SK-N-SH (cell line): ENCODE data around the gene TMEM98. TPM values are rescaled to one million over a fixed set of nuclear protein-coding genes. Genes with fewer than 3 reads are reported as not detected.

Experiments
- CTCF ChIA-PET: fragments of 300-600, 350-600 bp; formaldehyde crosslinking; extraction: SDS; loops from one replicate; lab custom pipeline; 2021; lab: Yijun Ruan, JAX
- POLR2A ChIA-PET: fragments of 350-600 bp; sonication (Branson Sonifier 250); formaldehyde crosslinking; extraction: SDS; loops from one replicate; lab custom pipeline; 2020; ENCODE audit warnings: antibody characterized with exemption, inconsistent platforms; lab: Yijun Ruan, JAX
- DNase-seq: peaks from one replicate; pipeline ENCODE4 v3.0.0; 2012
- H2AFZ ChIP-seq: fragments of 200-600 bp; sonication (generic); 2 replicates; pipeline ENCODE4 v1.8.1; 2016; ENCODE audit warnings: antibody characterized with exemption, mild to moderate bottlenecking, low read depth
- H3F3A ChIP-seq: fragments of 200-600 bp; sonication (generic); replicated peaks from 2 replicates; pipeline ENCODE3; 2016; ENCODE audit warnings: antibody characterized with exemption, mild to moderate bottlenecking; ENCODE audit not compliant: insufficient read depth
- H3K27ac ChIP-seq, 2 experiments: fragments of 200-500 bp in 1 of 2; fragments of 200-600 bp in 1 of 2; sonication (Bioruptor generic) in 1 of 2; sonication (generic), shearing (Covaris generic) in 1 of 2; 2 replicates each; pipeline versions ENCODE4 v1.5.1 to v1.6.1; 2014 to 2016; ENCODE audit warnings: low read depth in 2 of 2, inconsistent platforms in 1 of 2, low read length in 1 of 2, mild to moderate bottlenecking in 1 of 2, mixed read lengths in 1 of 2
- H3K27me3 ChIP-seq: fragments of 200-600 bp; sonication (generic), shearing (Covaris generic); 2 replicates; pipeline ENCODE4 v1.6.1; 2016; ENCODE audit warnings: mixed run types; ENCODE audit not compliant: insufficient read depth
- H3K36me3 ChIP-seq, 2 experiments: fragments of 200-500 bp in 1 of 2; fragments of 200-600 bp in 1 of 2; sonication (Bioruptor generic) in 1 of 2; sonication (generic) in 1 of 2; replicated peaks in 1 of 2; 2 replicates each; pipeline versions ENCODE3 to v1.5.1; 2014 to 2016; ENCODE audit warnings: low read length in 1 of 2, mild to moderate bottlenecking in 1 of 2; ENCODE audit not compliant: insufficient read depth in 2 of 2, control insufficient read depth in 1 of 2
- H3K4me1 ChIP-seq, 2 experiments: fragments of 200-500 bp in 1 of 2; fragments of 200-600 bp in 1 of 2; sonication (Bioruptor generic) in 1 of 2; sonication (generic), shearing (Covaris generic) in 1 of 2; 2 replicates each; pipeline versions ENCODE4 v1.5.1 to v1.6.1; 2014 to 2016; ENCODE audit warnings: low read depth in 1 of 2, low read length in 1 of 2, mixed run types in 1 of 2; ENCODE audit not compliant: insufficient read depth in 2 of 2, control insufficient read depth in 1 of 2
- H3K4me2 ChIP-seq: fragments of 200-600 bp; sonication (generic), shearing (Covaris generic); 2 replicates; pipeline ENCODE4 v1.6.1; 2017; ENCODE audit warnings: mixed run types
- H3K4me3 ChIP-seq, 2 experiments: fragments of 200-500 bp in 1 of 2; fragments of 200-600 bp in 1 of 2; sonication (Bioruptor generic) in 1 of 2; sonication (generic), shearing (Covaris generic) in 1 of 2; 2 replicates each; pipeline versions ENCODE4 v1.5.1 to v1.8.1; 2014 to 2016; ENCODE audit warnings: low read depth in 2 of 2, inconsistent platforms in 1 of 2, low read length in 1 of 2, mild to moderate bottlenecking in 1 of 2, mixed read lengths in 1 of 2, moderate library complexity in 1 of 2
- H3K79me2 ChIP-seq: fragments of 200-600 bp; sonication (generic); 2 replicates; pipeline ENCODE4 v1.8.1; 2017; ENCODE audit warnings: mild to moderate bottlenecking; ENCODE audit not compliant: insufficient read depth
- H3K9ac ChIP-seq: fragments of 200-600 bp; sonication (generic); 2 replicates; pipeline ENCODE4 v1.6.1; 2017; ENCODE audit warnings: mixed run types
- H3K9me2 ChIP-seq: fragments of 200-600 bp; sonication (generic); 2 replicates; pipeline ENCODE4 v1.6.1; 2017; ENCODE audit warnings: mixed run types
- H3K9me3 ChIP-seq: fragments of 200-600 bp; sonication (generic); 2 replicates; pipeline ENCODE4 v1.6.1; 2017; ENCODE audit warnings: mixed run types, mild to moderate bottlenecking, moderate library complexity
- H4K20me1 ChIP-seq: fragments of 200-600 bp; sonication (generic); 2 replicates; pipeline ENCODE4 v1.6.1; 2017; ENCODE audit warnings: mild to moderate bottlenecking, mixed run types; ENCODE audit not compliant: insufficient read depth
- CTCF ChIP-seq: fragments of 200-600 bp; sonication (generic); IDR thresholded peaks from 2 replicates; pipeline ENCODE4 v1.6.1; 2017; ENCODE audit warnings: antibody characterized with exemption, mild to moderate bottlenecking, moderate library complexity
- EP300 ChIP-seq, 2 experiments: IDR thresholded peaks; 2 replicates each; pipeline versions ENCODE4 v1.4.0 to v1.6.1; 2012; ENCODE audit warnings: borderline replicate concordance in 1 of 2, low read depth in 1 of 2, low read length in 1 of 2
- JUND ChIP-seq: IDR thresholded peaks from 2 replicates; pipeline ENCODE4 v1.4.0; 2012
- MXI1 ChIP-seq: IDR thresholded peaks from 2 replicates; pipeline ENCODE4 v1.6.1; 2012; ENCODE audit warnings: mild to moderate bottlenecking, low read depth, low read length, improper control_type of control experiment
- NRF1 ChIP-seq: IDR thresholded peaks from 2 replicates; pipeline ENCODE4 v1.6.1; 2012; ENCODE audit warnings: low read depth, mild to moderate bottlenecking, low read length
- RFX5 ChIP-seq: IDR thresholded peaks from 2 replicates; pipeline ENCODE4 v1.6.1; 2012; ENCODE audit warnings: mild to moderate bottlenecking, improper control_type of control experiment, low read length
- SIN3A ChIP-seq: IDR thresholded peaks from 2 replicates; pipeline ENCODE4 v1.6.1; 2012; ENCODE audit warnings: low read depth, mild to moderate bottlenecking, low read length, moderate library complexity, borderline replicate concordance
- TAF1 ChIP-seq: IDR thresholded peaks from 2 replicates; pipeline ENCODE4 v1.6.1; 2012; ENCODE audit warnings: low read depth, mild to moderate bottlenecking, low read length, moderate library complexity, borderline replicate concordance
- TEAD4 ChIP-seq: IDR thresholded peaks from 2 replicates; pipeline ENCODE4 v1.4.0; 2012; ENCODE audit warnings: mild to moderate bottlenecking, borderline replicate concordance; ENCODE audit not compliant: insufficient read depth
- USF2 ChIP-seq: fragments of 150-350 bp; IDR thresholded peaks from 2 replicates; pipeline ENCODE4 v1.6.1; 2017; ENCODE audit warnings: antibody characterized with exemption, low read length, low read depth, borderline replicate concordance
- WGBS: methylation state at CpG from one replicate; pipeline ENCODE4 v1.1.6; 2017; ENCODE audit warnings: low lambda C conversion rate; 5-methylcytosine and 5-hydroxymethylcytosine counted together
- polyA plus RNA-seq, 3 experiments: library from polyadenylated mRNA; depleted of rRNA; stranded (reverse); fragments of >200 nt; gene quantifications; 2 replicates each; pipeline ENCODE4 v1.2.3, GENCODE V29; 2012
- TF ChIP-seq, protein P1 (sequence below): IDR thresholded peaks from 2 replicates; pipeline ENCODE4; 2012
- TF ChIP-seq, protein P2 (sequence below): IDR thresholded peaks from 2 replicates; pipeline ENCODE4 v1.4.0; 2012; ENCODE audit warnings: low read depth, borderline replicate concordance
- TF ChIP-seq, protein P3 (sequence below): fragments of 150-350 bp; IDR thresholded peaks from 2 replicates; pipeline ENCODE4 v1.6.1; 2016; ENCODE audit warnings: mild to moderate bottlenecking, low read depth, low read length

Gene TMEM98
- polyA plus RNA-seq, 1 of the 3 experiments (the other 2 are of a cell fraction), result 196 TPM

DNA sequence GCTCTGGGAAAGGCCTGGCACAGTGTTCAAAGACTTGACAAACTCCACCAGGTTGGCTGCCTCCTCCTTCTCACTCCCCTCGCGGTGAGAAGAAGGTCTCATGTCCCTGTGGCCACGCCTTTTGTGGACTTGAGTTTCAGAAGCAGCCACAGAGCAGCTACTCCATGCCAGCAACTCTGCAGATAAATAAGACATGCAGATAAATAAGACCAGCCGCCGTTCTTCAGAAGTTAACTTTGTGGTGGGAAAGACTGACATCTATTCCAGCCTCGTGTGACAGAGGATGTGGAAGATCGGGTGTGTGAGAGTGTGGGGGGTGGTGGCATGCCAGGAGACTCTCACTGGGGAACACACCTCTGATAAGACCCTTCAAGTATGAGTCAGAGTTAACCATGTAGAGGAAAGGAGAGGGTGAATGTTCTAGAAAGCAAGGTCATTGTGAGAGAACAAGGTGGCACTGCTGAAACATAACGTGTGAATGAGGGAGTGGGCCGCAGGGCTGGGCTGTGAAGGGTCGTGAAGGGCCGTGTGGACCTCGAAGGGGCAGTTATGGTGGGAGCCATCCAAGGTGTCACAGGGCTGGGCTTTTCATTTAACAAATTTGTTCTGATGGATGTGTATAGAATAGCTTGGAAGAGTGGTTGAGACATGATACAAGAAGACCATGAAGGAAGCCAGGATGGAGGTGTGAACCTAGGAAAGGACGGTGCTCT, 64.5 kb downstream of the TMEM98 start (continued):
- no peak for TF ChIP-seq EP300 (IDR thresholded peaks at IDR 0.05; ENCODE audit: borderline replicate concordance in 1 of 2, low read depth in 1 of 2, low read length in 1 of 2)

DNA sequence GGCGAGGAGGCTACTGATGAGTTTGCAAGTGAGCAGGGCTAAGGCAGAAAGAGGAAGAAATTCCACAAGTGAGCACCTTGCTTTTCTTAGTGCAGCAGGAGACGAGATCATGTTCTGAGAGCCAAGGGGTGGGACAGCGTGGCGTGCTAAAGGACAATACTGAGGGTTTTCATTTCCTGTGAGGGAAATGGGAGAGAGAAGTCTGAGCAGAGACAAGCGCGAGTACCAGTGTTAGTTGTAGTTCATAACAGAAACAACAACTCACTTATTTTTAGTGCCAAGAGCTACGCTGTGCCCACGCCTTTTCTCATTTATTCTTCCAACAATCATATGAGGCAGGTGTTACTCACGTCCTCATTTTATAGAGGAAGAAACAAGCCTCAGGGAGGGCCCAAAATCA, 66.0 kb downstream of the TMEM98 start:
- Histone ChIP-seq H3K4me2 (no peak overlapping the region), H3K36me3 (no peaks in the 10 kb centered on the region), H3K9me3 (no peaks in the 10 kb centered on the region), H3K9me2 (no peaks in the 10 kb centered on the region), H3K4me1 (peaks cover 0 to 6% of the 10 kb centered on the region in 2 experiments; a peak in 1 of 4 replicates), H2AFZ (no peak overlapping the region), H4K20me1 (no peaks in the 10 kb centered on the region), H3K9ac (no peak overlapping the region), H3K27me3 (peaks cover 18% of the 10 kb centered on the region), H3K27ac (no peak overlapping the region), H3K79me2 (no peaks in the 10 kb centered on the region), H3F3A (no peaks in the 10 kb centered on the region), H3K4me3 (no peak overlapping the region)
- WGBS, result 61% methylated on average over 9 of the region's 9 CpGs
- TF ChIP-seq, protein P1, sequence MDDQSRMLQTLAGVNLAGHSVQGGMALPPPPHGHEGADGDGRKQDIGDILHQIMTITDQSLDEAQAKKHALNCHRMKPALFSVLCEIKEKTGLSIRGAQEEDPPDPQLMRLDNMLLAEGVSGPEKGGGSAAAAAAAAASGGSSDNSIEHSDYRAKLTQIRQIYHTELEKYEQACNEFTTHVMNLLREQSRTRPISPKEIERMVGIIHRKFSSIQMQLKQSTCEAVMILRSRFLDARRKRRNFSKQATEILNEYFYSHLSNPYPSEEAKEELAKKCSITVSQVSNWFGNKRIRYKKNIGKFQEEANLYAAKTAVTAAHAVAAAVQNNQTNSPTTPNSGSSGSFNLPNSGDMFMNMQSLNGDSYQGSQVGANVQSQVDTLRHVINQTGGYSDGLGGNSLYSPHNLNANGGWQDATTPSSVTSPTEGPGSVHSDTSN, result no peak
- no peak for TF ChIP-seq CTCF
- TF ChIP-seq USF2, result no peak
- TF ChIP-seq NRF1, result no peak
- TF ChIP-seq JUND, result no peak
- TF ChIP-seq, protein P2, sequence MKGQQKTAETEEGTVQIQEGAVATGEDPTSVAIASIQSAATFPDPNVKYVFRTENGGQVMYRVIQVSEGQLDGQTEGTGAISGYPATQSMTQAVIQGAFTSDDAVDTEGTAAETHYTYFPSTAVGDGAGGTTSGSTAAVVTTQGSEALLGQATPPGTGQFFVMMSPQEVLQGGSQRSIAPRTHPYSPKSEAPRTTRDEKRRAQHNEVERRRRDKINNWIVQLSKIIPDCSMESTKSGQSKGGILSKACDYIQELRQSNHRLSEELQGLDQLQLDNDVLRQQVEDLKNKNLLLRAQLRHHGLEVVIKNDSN, result no peak
- TF ChIP-seq TEAD4, result no peak
- no peak for TF ChIP-seq SIN3A
- TF ChIP-seq TAF1, result no peak
- TF ChIP-seq RFX5, result no peak
- TF ChIP-seq, protein P3, sequence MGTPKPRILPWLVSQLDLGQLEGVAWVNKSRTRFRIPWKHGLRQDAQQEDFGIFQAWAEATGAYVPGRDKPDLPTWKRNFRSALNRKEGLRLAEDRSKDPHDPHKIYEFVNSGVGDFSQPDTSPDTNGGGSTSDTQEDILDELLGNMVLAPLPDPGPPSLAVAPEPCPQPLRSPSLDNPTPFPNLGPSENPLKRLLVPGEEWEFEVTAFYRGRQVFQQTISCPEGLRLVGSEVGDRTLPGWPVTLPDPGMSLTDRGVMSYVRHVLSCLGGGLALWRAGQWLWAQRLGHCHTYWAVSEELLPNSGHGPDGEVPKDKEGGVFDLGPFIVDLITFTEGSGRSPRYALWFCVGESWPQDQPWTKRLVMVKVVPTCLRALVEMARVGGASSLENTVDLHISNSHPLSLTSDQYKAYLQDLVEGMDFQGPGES, result no peak
- no peak for TF ChIP-seq MXI1
- POLR2A ChIA-PET, result no interaction called here
- CTCF ChIA-PET, result no interaction called here
- DNase-seq, result no peak

Other genes with a start within 250 kb of the TMEM98 start
- 20.4 and 29.7 TPM in 2 replicates for gene MYO1D, start 51.0 kb upstream of the TMEM98 start, polyA plus RNA-seq (2012; rRNA removed)
- not detected in 2 replicates for gene SPACA3, start 63.7 kb downstream of the TMEM98 start, polyA plus RNA-seq (2012; rRNA removed)